HCT116 (cell line): Measurements from ENCODE around the gene BRINP1.

Source experiments
- ELF1 ChIP-seq: IDR thresholded peaks from 2 replicates; pipeline ENCODE4 v1.6.1; 2012; ENCODE audit warnings: low read depth, borderline replicate concordance
- EZH2 ChIP-seq: fragments of 200-600 bp; sonication (generic); IDR thresholded peaks from 2 replicates; pipeline ENCODE4 v1.6.1; 2017; ENCODE audit warnings: antibody characterized with exemption, mixed run types
- POLR2A ChIP-seq: IDR thresholded peaks from 2 replicates; pipeline ENCODE4 v1.7.0; 2011; ENCODE audit warnings: borderline replicate concordance; ENCODE audit not compliant: insufficient read depth, insufficient read length; ENCODE audit errors: extremely low read depth
- POLR2AphosphoS5 ChIP-seq: IDR thresholded peaks from 2 replicates; pipeline ENCODE4 v1.6.1; 2011; ENCODE audit warnings: mild to moderate bottlenecking, low read depth, low read length, moderate library complexity
- SIN3A ChIP-seq: IDR thresholded peaks from 2 replicates; pipeline ENCODE4 v1.6.1; 2012; ENCODE audit warnings: low read depth
- SP1 ChIP-seq: IDR thresholded peaks from 2 replicates; pipeline ENCODE4 v1.6.1; 2012; ENCODE audit warnings: low read depth
- TCF7L2 ChIP-seq: IDR thresholded peaks from 2 replicates; pipeline ENCODE4 v1.7.0; 2011; ENCODE audit warnings: borderline replicate concordance, inconsistent platforms; ENCODE audit not compliant: insufficient read depth, insufficient read length; ENCODE audit errors: extremely low read depth
- YY1 ChIP-seq: IDR thresholded peaks from 2 replicates; pipeline ENCODE4 v1.6.1; 2011; ENCODE audit warnings: low read length, low read depth, moderate library complexity, mild to moderate bottlenecking; ENCODE audit not compliant: insufficient replicate concordance; ENCODE audit errors: extremely low read depth
- ZNF274 ChIP-seq: fragments of 200-500 bp; sonication (Bioruptor generic); IDR thresholded peaks from 2 replicates; pipeline ENCODE4 v1.6.1; 2014; ENCODE audit warnings: mild to moderate bottlenecking, low read depth, low read length, inconsistent platforms
- TF ChIP-seq, protein P1 (sequence below), 3 experiments: fragments of 200-600 bp in 1 of 3; sonication (generic) in 1 of 3; IDR thresholded peaks in 2 of 3; conservative IDR thresholded peaks in 1 of 3; 2 replicates each; pipeline ENCODE4 v1.5.1; 2012 to 2017; ENCODE audit warnings: low read depth in 2 of 3, low read length in 2 of 3, antibody characterized with exemption in 1 of 3, borderline replicate concordance in 1 of 3, control low read depth in 1 of 3, mild to moderate bottlenecking in 1 of 3, mixed read lengths in 1 of 3, mixed run types in 1 of 3, moderate library complexity in 1 of 3; ENCODE audit not compliant: insufficient read depth in 1 of 3
- TF ChIP-seq, protein P2 (sequence below): IDR thresholded peaks from 2 replicates; pipeline ENCODE4 v1.6.1; 2012; ENCODE audit warnings: low read depth
- TF ChIP-seq, protein P3 (sequence below): IDR thresholded peaks from 2 replicates; pipeline ENCODE4 v1.6.1; 2012
- TF ChIP-seq, protein P4 (sequence below): IDR thresholded peaks from 2 replicates; pipeline ENCODE4 v1.6.1; 2011; ENCODE audit warnings: mild to moderate bottlenecking, low read length, moderate library complexity; ENCODE audit not compliant: insufficient replicate concordance; ENCODE audit errors: extremely low read depth

DNA sequence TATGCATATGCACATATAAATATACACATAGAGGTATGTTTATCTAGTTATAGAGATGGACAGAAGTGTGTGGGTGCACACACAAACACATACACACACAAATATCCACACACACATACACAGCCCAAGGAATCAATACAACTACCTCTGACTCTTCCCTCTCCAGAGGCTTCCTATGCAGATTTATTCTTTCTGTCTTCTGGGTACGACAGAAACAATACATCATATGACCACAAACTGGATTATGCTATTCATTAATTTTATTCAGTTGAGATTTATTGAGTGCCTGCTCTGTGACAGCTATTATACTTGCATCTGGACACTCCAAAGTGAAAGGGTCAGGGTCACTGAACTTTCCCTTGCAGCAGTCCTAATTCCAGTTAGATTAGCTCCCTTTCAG, 155.8 kb downstream of the BRINP1 start:
- TF ChIP-seq, protein P1, sequence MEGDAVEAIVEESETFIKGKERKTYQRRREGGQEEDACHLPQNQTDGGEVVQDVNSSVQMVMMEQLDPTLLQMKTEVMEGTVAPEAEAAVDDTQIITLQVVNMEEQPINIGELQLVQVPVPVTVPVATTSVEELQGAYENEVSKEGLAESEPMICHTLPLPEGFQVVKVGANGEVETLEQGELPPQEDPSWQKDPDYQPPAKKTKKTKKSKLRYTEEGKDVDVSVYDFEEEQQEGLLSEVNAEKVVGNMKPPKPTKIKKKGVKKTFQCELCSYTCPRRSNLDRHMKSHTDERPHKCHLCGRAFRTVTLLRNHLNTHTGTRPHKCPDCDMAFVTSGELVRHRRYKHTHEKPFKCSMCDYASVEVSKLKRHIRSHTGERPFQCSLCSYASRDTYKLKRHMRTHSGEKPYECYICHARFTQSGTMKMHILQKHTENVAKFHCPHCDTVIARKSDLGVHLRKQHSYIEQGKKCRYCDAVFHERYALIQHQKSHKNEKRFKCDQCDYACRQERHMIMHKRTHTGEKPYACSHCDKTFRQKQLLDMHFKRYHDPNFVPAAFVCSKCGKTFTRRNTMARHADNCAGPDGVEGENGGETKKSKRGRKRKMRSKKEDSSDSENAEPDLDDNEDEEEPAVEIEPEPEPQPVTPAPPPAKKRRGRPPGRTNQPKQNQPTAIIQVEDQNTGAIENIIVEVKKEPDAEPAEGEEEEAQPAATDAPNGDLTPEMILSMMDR (IDR thresholded peaks at IDR 0.05 in 2 of 3, conservative IDR thresholded peaks at IDR 0.05 in 1 of 3; ENCODE audit: borderline replicate concordance in 1 of 3, insufficient read depth in 1 of 3, low read depth in 2 of 3, low read length in 2 of 3) = no peak
- TF ChIP-seq EZH2 (no peak), YY1 (no peak), POLR2A (no peak), SIN3A (no peak), SP1 (no peak), TCF7L2 (no peak), ZNF274 (no peak), ELF1 (no peak), POLR2AphosphoS5 (no peak)
- TF ChIP-seq, protein P2, sequence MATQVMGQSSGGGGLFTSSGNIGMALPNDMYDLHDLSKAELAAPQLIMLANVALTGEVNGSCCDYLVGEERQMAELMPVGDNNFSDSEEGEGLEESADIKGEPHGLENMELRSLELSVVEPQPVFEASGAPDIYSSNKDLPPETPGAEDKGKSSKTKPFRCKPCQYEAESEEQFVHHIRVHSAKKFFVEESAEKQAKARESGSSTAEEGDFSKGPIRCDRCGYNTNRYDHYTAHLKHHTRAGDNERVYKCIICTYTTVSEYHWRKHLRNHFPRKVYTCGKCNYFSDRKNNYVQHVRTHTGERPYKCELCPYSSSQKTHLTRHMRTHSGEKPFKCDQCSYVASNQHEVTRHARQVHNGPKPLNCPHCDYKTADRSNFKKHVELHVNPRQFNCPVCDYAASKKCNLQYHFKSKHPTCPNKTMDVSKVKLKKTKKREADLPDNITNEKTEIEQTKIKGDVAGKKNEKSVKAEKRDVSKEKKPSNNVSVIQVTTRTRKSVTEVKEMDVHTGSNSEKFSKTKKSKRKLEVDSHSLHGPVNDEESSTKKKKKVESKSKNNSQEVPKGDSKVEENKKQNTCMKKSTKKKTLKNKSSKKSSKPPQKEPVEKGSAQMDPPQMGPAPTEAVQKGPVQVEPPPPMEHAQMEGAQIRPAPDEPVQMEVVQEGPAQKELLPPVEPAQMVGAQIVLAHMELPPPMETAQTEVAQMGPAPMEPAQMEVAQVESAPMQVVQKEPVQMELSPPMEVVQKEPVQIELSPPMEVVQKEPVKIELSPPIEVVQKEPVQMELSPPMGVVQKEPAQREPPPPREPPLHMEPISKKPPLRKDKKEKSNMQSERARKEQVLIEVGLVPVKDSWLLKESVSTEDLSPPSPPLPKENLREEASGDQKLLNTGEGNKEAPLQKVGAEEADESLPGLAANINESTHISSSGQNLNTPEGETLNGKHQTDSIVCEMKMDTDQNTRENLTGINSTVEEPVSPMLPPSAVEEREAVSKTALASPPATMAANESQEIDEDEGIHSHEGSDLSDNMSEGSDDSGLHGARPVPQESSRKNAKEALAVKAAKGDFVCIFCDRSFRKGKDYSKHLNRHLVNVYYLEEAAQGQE = no peak
- TF ChIP-seq, protein P3, sequence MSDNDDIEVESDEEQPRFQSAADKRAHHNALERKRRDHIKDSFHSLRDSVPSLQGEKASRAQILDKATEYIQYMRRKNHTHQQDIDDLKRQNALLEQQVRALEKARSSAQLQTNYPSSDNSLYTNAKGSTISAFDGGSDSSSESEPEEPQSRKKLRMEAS = no peak
- TF ChIP-seq, protein P4, sequence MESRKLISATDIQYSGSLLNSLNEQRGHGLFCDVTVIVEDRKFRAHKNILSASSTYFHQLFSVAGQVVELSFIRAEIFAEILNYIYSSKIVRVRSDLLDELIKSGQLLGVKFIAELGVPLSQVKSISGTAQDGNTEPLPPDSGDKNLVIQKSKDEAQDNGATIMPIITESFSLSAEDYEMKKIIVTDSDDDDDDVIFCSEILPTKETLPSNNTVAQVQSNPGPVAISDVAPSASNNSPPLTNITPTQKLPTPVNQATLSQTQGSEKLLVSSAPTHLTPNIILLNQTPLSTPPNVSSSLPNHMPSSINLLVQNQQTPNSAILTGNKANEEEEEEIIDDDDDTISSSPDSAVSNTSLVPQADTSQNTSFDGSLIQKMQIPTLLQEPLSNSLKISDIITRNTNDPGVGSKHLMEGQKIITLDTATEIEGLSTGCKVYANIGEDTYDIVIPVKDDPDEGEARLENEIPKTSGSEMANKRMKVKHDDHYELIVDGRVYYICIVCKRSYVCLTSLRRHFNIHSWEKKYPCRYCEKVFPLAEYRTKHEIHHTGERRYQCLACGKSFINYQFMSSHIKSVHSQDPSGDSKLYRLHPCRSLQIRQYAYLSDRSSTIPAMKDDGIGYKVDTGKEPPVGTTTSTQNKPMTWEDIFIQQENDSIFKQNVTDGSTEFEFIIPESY = no peak
